Calu3 (cell line): ENCODE data around the gene FARS2. TPM values are rescaled to one million over a fixed set of nuclear protein-coding genes. Genes with fewer than 3 reads are reported as not detected.

ENCODE experiments used
- BruUV-seq: library from RNA; stranded (reverse); fragments of 400-500 nt; replicated peaks from 2 replicates; lab custom pipeline; 2021; lab: Mats Ljungman, UMichigan
- CTCF ChIA-PET: fragments of 300-600 bp; sonication (Branson Sonifier 250); formaldehyde crosslinking; loops from one replicate; lab custom pipeline; 2022; ENCODE audit warnings: antibody characterized with exemption; lab: Charles Lee
- DNase-seq: peaks from one replicate; pipeline ENCODE4 v3.0.0; 2022
- H3K27ac Mint-ChIP-seq: one replicate; pipeline ENCODE4 v1.8.0; 2022; ENCODE audit warnings: mixed read lengths; ENCODE audit not compliant: unreplicated experiment
- H3K27me3 Mint-ChIP-seq: one replicate; pipeline ENCODE4 v1.8.0; 2022; ENCODE audit warnings: mixed read lengths; ENCODE audit not compliant: unreplicated experiment
- H3K36me3 Mint-ChIP-seq: one replicate; pipeline ENCODE4 v1.8.0; 2022; ENCODE audit warnings: mild to moderate bottlenecking, moderate library complexity, mixed read lengths; ENCODE audit not compliant: insufficient read depth, unreplicated experiment
- H3K4me1 Mint-ChIP-seq: one replicate; pipeline ENCODE4 v1.8.0; 2022; ENCODE audit warnings: mild to moderate bottlenecking, low read depth, mixed read lengths; ENCODE audit not compliant: unreplicated experiment
- H3K4me3 Mint-ChIP-seq: one replicate; pipeline ENCODE4 v1.8.0; 2022; ENCODE audit warnings: mild to moderate bottlenecking, low read depth, moderate library complexity, mixed read lengths; ENCODE audit not compliant: unreplicated experiment
- H3K9me3 Mint-ChIP-seq: one replicate; pipeline ENCODE4 v1.8.0; 2022; ENCODE audit warnings: low read depth, mixed read lengths; ENCODE audit not compliant: unreplicated experiment
- CTCF ChIP-seq: fragments of 200-600 bp; IDR thresholded peaks from one replicate; pipeline ENCODE4 v1.8.0; 2022; ENCODE audit warnings: antibody characterized with exemption; ENCODE audit not compliant: unreplicated experiment
- intact Hi-C: fragments of 100-400 bp; cut with micrococcal nuclease; formaldehyde crosslinking; loops from one replicate; pipeline ENCODE4 v1.10.0; 2022; ENCODE audit not compliant: unreplicated experiment
- total RNA-seq: library from RNA; stranded (reverse); gene quantifications from 2 replicates; pipeline ENCODE4 v1.2.3, GENCODE V29; 2022

FARS2 gene
- total RNA-seq, 1 experiment from 2014 or later = 13.4 TPM

GRCh38 chr6:5453546-5453945 is 192.2 kb downstream of the FARS2 start:
- Mint-ChIP-seq H3K36me3 (peaks cover 8% of the 10 kb centered on the region), H3K27ac (no peak overlapping the region), H3K27me3 (no peaks in the 10 kb centered on the region), H3K9me3 (no peaks in the 10 kb centered on the region), H3K4me3 (no peak overlapping the region), H3K4me1 (peaks cover 20% of the 10 kb centered on the region)
- no peak for TF ChIP-seq CTCF
- BruUV-seq = no TSS peak
- CTCF ChIA-PET = no interaction called here
- intact Hi-C loops = no loop called here
- no peak for DNase-seq

DNA sequence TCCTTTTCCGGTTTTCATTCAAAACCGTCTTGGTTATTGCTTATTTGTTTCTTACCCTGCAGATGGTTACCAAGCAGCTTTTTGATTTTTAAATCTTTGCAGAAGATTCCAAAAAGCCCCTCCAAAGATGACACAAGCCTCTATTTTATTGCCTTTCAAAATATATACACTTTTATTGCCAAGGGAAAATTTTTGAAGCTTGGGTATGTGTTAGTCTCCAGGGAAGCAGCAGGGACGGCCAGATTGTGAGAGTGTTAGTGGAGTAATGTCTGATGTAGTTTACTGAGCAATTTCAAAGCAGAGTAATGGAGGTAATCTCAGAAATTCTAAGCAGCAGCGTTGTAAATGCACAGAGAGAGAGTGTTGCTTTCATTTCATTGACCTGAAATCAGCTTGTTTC is 193.8 kb downstream of the FARS2 start:
- TF ChIP-seq CTCF = no peak
- Mint-ChIP-seq H3K9me3 (no peaks in the 10 kb centered on the region), H3K4me1 (peaks cover 31% of the 10 kb centered on the region), H3K36me3 (peaks cover 8% of the 10 kb centered on the region), H3K4me3 (no peak overlapping the region), H3K27me3 (no peaks in the 10 kb centered on the region), H3K27ac (no peak overlapping the region)
- no peak for DNase-seq
- intact Hi-C loops = no loop called here
- BruUV-seq = no TSS peak
- CTCF ChIA-PET = no interaction called here

DNA sequence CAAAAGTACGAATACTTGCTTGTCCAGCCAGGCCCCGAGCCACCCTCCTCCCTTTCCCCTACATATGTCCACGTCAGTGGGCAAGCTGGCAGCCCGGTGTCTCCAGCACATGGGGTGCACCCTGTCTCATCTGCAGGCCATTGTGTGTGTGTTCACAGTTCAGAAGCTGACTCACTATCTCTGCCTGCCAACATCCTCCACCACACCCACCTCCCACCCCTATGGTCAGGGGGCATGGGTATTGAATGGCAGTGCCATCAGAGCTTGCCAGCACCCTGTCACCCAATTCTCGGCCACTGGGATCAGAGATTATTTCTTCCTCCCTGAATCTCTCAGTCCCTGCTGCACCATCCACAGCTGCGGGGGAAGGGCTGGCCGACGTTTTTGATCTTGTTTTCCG is 195.7 kb downstream of the FARS2 start:
- DNase-seq = peak; percentile 10
- CTCF ChIA-PET = no interaction called here
- intact Hi-C loops = no loop called here
- H3K4me1 Mint-ChIP-seq = peaks cover 31% of the 10 kb centered on the region
- H3K9me3 Mint-ChIP-seq = no peaks in the 10 kb centered on the region
- no peaks in the 10 kb centered on the region for H3K27me3 Mint-ChIP-seq
- no peak overlapping the region for H3K4me3 Mint-ChIP-seq
- H3K27ac Mint-ChIP-seq = no peak overlapping the region
- peaks cover 8% of the 10 kb centered on the region for H3K36me3 Mint-ChIP-seq
- no peak for TF ChIP-seq CTCF
- BruUV-seq = no TSS peak

DNA sequence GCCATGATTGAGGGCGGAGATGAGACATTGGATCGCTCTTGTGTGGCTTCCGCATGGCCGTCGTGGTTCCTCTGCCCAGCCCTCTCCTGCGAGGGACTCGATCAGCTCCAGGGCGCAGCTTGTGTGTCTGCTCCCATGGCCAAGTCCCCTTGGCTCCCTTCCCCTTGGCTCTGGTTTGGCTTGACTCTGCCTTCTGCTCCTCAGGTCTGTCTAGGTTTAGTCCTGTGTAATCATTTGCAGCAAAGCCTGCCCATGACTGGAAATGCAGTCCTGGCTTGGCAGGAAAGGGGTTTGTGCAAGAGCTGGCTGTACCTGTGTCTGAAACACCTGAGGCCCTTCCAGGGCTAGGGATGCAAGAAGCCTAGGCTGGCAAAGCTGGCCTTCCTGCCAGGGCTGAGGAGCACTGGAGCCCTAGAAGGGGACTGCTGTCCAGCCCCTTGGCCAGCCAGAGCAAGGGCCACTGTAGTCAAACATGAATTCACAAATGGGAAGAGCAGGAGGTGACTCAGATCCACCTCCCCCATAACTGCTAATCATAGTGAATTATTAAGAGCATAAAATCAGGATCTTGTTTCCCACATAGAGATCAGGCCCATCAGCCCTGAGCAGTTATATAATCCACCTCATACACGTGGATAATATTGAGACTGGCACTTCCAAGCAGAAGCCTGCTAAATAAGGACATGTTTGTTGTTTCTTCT is 196.8 kb downstream of the FARS2 start:
- Mint-ChIP-seq H3K4me1 (peaks cover 31% of the 10 kb centered on the region), H3K36me3 (peaks cover 8% of the 10 kb centered on the region), H3K9me3 (no peaks in the 10 kb centered on the region), H3K27ac (peak overlapping the region; percentile 72), H3K4me3 (peak overlapping the region; percentile 44), H3K27me3 (no peaks in the 10 kb centered on the region)
- intact Hi-C loops = no loop called here
- TF ChIP-seq CTCF = no peak
- CTCF ChIA-PET = no interaction called here
- no TSS peak for BruUV-seq
- DNase-seq = peak; percentile 15
